GM12878 (cell line): ENCODE results near the gene CACNA2D3.

Experiments used
- CEBPB ChIP-seq, 2 experiments: fragments of 150-350 bp in 1 of 2; IDR thresholded peaks; 2 replicates each; pipeline ENCODE4 v1.6.1; 2012 to 2014; ENCODE audit warnings: low read depth in 2 of 2, low read length in 2 of 2, borderline replicate concordance in 1 of 2, inconsistent platforms in 1 of 2
- CREB1 ChIP-seq: IDR thresholded peaks from 2 replicates; pipeline ENCODE4 v1.6.1; 2012; ENCODE audit warnings: low read depth, mild to moderate bottlenecking, inconsistent platforms
- HDGF ChIP-seq: fragments of 450-650 bp; IDR thresholded peaks from 2 replicates; pipeline ENCODE4 v1.6.1; 2016; ENCODE audit warnings: antibody characterized with exemption
- IRF5 ChIP-seq: fragments of 450-650 bp; IDR thresholded peaks from 2 replicates; pipeline ENCODE4 v1.6.1; 2017; ENCODE audit warnings: borderline replicate concordance
- JUNB ChIP-seq: IDR thresholded peaks from 2 replicates; pipeline ENCODE4 v1.6.1; 2016; ENCODE audit warnings: antibody characterized with exemption, mild to moderate bottlenecking
- MAX ChIP-seq: IDR thresholded peaks from 2 replicates; pipeline ENCODE4 v1.6.1; 2012; ENCODE audit warnings: low read depth, low read length, improper control_type of control experiment
- POLR2A ChIP-seq: IDR thresholded peaks from 2 replicates; pipeline ENCODE4 v1.6.1; 2011; ENCODE audit warnings: low read depth, mild to moderate bottlenecking, low read length
- RAD21 ChIP-seq: IDR thresholded peaks from 2 replicates; pipeline ENCODE4 v1.6.1; 2011; ENCODE audit warnings: mild to moderate bottlenecking, low read depth, low read length, moderate library complexity; ENCODE audit not compliant: insufficient read depth
- SMARCA5 ChIP-seq: fragments of 450-650 bp; IDR thresholded peaks from 2 replicates; pipeline ENCODE4 v1.6.1; 2017; ENCODE audit warnings: mild to moderate bottlenecking
- SP1 ChIP-seq: IDR thresholded peaks from one replicate; pipeline ENCODE4 v1.6.1; 2011; ENCODE audit warnings: low read depth, low read length
- USF1 ChIP-seq: IDR thresholded peaks from 2 replicates; pipeline ENCODE4 v1.6.1; 2011; ENCODE audit warnings: borderline replicate concordance, low read depth, mild to moderate bottlenecking, moderate library complexity, mixed read lengths, low read length; ENCODE audit not compliant: insufficient read depth; ENCODE audit errors: extremely low read length
- ZNF24 ChIP-seq: fragments of 450-650 bp; IDR thresholded peaks from 2 replicates; pipeline ENCODE4 v1.6.1; 2017; ENCODE audit warnings: antibody characterized with exemption, mild to moderate bottlenecking
- TF ChIP-seq, protein P1 (sequence below), 3 experiments: IDR thresholded peaks in 2 of 3; conservative IDR thresholded peaks in 1 of 3; 2 replicates each; pipeline ENCODE4 v1.5.1; 2011; ENCODE audit warnings: low read depth in 3 of 3, low read length in 3 of 3, mild to moderate bottlenecking in 3 of 3, control low read depth in 2 of 3, moderate library complexity in 2 of 3, inconsistent platforms in 1 of 3, mixed read lengths in 1 of 3; ENCODE audit not compliant: control insufficient read depth in 2 of 3, insufficient read depth in 1 of 3; ENCODE audit errors: extremely low read depth in 1 of 3

DNA sequence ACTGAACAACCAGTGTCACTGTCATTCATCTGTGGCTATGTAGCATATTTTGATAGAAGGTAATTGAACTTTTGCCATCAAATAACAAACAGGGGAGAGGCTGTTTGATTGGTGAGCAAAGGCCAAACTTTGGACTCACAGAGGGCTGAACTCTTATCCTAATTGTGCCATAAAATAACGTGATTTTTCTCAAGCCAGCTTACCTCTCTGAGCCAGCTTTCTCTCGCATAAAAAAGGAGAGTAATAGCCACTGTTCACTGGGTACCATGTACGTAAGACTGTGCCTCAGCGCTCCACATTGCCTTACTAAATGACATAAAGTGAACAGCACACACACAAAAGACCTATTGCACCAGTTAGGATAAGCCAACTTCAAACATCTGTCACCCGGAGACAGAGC lies 588.6 kb downstream of the CACNA2D3 start:
- TF ChIP-seq IRF5 (no peak), SMARCA5 (no peak), CEBPB (IDR thresholded peaks at IDR 0.05; ENCODE audit: borderline replicate concordance in 1 of 2, low read depth in 2 of 2, low read length in 2 of 2) (no peak), USF1 (no peak), SP1 (no peak), JUNB (no peak), HDGF (no peak), CREB1 (no peak), ZNF24 (no peak), MAX (no peak), RAD21 (no peak), POLR2A (no peak)
- TF ChIP-seq, protein P1, sequence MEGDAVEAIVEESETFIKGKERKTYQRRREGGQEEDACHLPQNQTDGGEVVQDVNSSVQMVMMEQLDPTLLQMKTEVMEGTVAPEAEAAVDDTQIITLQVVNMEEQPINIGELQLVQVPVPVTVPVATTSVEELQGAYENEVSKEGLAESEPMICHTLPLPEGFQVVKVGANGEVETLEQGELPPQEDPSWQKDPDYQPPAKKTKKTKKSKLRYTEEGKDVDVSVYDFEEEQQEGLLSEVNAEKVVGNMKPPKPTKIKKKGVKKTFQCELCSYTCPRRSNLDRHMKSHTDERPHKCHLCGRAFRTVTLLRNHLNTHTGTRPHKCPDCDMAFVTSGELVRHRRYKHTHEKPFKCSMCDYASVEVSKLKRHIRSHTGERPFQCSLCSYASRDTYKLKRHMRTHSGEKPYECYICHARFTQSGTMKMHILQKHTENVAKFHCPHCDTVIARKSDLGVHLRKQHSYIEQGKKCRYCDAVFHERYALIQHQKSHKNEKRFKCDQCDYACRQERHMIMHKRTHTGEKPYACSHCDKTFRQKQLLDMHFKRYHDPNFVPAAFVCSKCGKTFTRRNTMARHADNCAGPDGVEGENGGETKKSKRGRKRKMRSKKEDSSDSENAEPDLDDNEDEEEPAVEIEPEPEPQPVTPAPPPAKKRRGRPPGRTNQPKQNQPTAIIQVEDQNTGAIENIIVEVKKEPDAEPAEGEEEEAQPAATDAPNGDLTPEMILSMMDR (IDR thresholded peaks at IDR 0.05 in 2 of 3, conservative IDR thresholded peaks at IDR 0.05 in 1 of 3; ENCODE audit: control insufficient read depth in 2 of 3, extremely low read depth in 1 of 3, insufficient read depth in 1 of 3, low read depth in 3 of 3, low read length in 3 of 3), result no peak
